GM13977 (cell line): ENCODE measurements around the gene KRT83.

ENCODE experiments used
- DNase-seq: peaks from one replicate; pipeline ENCODE4 v3.0.0; 2012; ENCODE audit warnings: low spot score
- in situ Hi-C: fragments of 300-500 bp; cut with MboI; formaldehyde crosslinking; loops from one replicate; pipeline ENCODE4 v1.12.0; 2022; ENCODE audit warnings: low sequenced_read_pairs, low pct_unique_long_range_greater_than_20kb, mixed read lengths, inconsistent platforms; ENCODE audit not compliant: unreplicated experiment
- TF ChIP-seq, protein P1 (sequence below): IDR thresholded peaks from 2 replicates; pipeline ENCODE4 v1.5.1; 2012; ENCODE audit warnings: mild to moderate bottlenecking, control low read depth; ENCODE audit not compliant: insufficient read depth; ENCODE audit errors: extremely low read depth, missing control alignments

KRT83 gene

DNA sequence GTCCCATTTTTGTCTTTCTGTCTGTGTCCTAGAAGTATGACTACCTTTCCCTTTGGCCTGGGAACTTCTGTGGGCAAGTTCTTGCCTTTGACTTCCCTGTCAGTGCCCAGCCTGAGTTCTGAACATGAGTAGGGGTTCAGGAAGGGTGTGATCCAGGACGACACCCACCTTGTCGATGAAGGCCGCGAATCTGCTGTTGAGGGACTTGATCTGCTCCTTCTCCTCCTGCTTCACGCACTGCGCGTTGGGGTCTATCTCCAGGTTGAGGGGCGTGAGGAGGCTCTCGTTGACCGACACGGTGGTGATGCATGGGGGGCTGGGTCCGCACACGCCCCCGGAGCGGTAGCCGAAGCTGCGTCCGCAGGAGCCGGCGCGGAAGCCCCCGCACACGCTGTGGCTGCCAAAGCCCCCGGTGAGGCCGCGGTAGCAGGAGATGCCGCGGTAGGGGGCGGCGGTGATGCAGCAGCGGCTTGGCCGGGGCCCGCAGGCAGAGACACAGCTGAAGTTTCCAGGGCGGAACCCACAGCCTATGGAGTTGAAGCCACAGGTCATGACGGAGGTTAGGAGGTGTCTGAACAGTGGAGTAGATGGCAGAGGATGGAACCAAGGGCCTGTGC is at the start of gene KRT83:
Gene KRT83, minus strand, starts transcription at position 615 of the 617 bp plus-strand sequence. Its CDS starts 63 bp downstream, at position 552.
- TF ChIP-seq, protein P1, sequence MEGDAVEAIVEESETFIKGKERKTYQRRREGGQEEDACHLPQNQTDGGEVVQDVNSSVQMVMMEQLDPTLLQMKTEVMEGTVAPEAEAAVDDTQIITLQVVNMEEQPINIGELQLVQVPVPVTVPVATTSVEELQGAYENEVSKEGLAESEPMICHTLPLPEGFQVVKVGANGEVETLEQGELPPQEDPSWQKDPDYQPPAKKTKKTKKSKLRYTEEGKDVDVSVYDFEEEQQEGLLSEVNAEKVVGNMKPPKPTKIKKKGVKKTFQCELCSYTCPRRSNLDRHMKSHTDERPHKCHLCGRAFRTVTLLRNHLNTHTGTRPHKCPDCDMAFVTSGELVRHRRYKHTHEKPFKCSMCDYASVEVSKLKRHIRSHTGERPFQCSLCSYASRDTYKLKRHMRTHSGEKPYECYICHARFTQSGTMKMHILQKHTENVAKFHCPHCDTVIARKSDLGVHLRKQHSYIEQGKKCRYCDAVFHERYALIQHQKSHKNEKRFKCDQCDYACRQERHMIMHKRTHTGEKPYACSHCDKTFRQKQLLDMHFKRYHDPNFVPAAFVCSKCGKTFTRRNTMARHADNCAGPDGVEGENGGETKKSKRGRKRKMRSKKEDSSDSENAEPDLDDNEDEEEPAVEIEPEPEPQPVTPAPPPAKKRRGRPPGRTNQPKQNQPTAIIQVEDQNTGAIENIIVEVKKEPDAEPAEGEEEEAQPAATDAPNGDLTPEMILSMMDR: no peak
- no peak for DNase-seq
- in situ Hi-C loops: no loop called here

DNA sequence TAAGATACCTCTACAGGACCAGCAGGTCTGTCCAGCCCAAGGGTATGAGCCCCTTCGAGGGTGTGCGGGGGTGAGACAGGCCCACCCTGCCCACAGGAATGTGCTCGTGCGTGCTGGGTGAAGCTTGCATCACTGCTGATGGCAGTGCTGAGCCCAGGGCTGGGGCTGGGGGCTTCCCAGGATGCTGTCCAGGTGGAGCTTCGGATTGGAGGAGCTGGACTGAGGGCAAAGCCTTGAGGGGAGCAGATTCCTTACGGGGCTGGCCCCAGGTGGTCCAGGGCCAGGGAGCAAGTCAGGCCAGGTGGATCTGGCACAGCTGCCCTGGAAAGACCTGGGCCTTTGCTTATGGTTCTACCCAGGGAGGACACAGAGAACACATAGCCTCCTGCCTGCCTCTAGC is 48.6 kb upstream of the KRT83 start:
- TF ChIP-seq, protein P1: no peak
- in situ Hi-C loops: no loop called here

DNA sequence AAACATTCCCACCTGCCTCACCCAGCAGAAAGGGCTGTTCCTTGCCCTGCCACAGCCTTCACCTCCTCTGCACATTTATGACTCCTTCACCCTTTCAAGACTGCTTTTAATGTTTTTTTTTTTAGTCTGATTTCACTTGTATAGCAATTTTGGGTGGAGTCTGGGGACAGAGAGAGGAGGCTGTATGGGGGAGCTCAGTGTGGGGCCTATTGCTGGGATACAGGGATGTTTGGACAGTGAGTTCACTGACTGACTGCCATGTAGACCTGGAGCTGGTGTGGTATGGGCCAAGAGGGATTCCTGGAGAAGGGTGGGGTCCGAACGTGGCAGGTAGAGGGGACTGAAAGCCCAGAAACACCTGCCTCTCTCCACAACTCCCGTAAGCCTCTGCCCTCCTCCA is 48.0 kb upstream of the KRT83 start:
- DNase-seq: no peak
- TF ChIP-seq, protein P1: no peak
- in situ Hi-C loops: no loop called here

More for the DNA sequence above, 48.6 kb upstream of the KRT83 start:
- DNase-seq: no peak

DNA sequence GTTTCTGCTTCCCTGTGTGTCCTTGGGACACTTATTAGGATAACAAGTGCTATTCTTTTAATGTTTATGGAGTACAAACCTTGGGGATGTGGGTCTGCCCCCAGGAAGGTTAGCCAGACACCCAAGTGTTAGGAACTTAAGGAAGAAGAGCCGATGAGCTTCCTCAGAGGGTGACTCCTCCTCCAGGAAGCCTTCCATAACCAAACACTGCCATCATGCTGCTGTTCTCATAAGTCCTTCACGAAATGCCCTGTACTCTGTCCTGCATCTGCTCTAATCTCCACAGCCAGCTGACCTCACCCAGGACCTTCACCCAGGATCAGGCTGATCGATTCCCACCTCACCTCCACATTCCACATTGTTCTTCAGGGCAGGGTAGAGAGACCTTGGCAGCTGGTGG is 47.3 kb upstream of the KRT83 start:
- in situ Hi-C loops: no loop called here
- TF ChIP-seq, protein P1: no peak
- DNase-seq: no peak

DNA sequence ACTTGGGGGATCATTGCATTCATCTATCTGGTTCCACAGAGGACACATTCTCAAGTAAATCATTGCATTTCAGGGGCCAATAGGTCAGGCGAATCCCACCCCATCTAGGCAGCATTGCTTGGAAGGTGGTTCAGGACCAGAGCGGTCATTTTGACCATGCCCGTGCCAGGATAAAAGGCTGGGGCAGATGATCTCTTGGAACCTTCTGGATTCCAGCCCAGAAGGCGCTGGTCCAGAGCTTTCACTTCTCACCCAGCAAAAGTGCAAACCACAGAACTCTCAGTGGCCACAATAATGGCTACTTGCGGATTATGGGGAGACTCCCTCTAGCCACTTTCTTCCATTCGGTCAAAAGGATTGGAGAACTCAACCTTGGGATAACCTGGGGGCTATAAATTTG is 46.7 kb upstream of the KRT83 start:
- in situ Hi-C loops: no loop called here
- TF ChIP-seq, protein P1: no peak
- DNase-seq: no peak

DNA sequence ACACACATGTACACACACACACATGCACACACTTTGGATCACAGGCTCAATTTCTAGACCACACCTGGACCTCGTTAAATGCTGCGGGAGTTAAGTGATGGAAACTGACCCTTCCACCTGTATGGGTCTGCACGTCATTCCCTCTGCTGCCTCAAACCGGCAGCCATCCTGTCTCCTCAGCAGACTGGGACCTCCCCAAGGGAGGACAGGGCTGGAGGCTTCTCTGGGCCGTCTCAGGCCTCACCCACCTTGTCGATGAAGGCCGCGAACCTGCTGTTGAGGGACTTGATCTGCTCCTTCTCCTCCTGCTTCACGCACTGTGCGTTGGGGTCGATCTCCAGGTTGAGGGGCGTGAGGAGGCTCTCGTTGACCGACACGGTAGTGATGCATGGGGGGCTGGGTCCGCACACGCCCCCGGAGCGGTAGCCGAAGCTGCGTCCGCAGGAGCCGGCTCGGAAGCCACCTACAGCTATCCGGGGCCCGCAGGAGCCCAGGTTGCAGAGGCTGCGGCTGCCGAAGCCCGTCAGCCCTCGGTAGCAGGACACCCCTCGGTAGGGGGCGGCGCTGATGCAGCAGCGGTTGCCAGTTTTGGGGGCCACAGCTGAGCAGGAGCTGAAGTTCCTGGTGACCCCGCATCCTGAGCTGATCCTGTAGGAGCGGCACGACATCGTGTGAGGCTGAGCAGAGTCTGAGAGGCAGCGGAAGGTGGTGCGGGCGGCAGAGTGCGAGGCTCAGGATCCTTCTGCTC is 45.7 kb upstream of the KRT83 start, which contains the start of gene KRT85:
Gene KRT85, minus strand, starts transcription at position 744 of the 748 bp plus-strand sequence. Its CDS starts 76 bp downstream, at position 668.
- in situ Hi-C loops: no loop called here
- no peak for DNase-seq
- TF ChIP-seq, protein P1: no peak
